ENCODE measurements around the gene TLCD4.
"Not testable (repeated sequence)": the region's sequence is repeated elsewhere in the genome, so short reads cannot be mapped to it uniquely, and the experiment has no call there.

The TLCD4 gene

GRCh38 chr1:95080446-95080845 is 36.7 kb upstream of the TLCD4 start:
- H3K4me3 ChIP-seq (ENCODE audit: low read length in 2 of 2): no peak overlapping the region
- H3K9me3 ChIP-seq (ENCODE audit: control insufficient read depth in 2 of 2, low read length in 2 of 2): no peaks in the 10 kb centered on the region
- H3K4me1 ChIP-seq (ENCODE audit: control insufficient read depth in 2 of 2, insufficient read depth in 2 of 2, low read length in 2 of 2): peaks cover 9 to 11% of the 10 kb centered on the region in 2 donors
- no peaks in the 10 kb centered on the region for H3K36me3 ChIP-seq (ENCODE audit: control insufficient read depth in 2 of 2, insufficient read depth in 2 of 2, low read length in 2 of 2)
- no peaks in the 10 kb centered on the region for H3K27me3 ChIP-seq (ENCODE audit: control insufficient read depth in 2 of 2, insufficient read depth in 2 of 2, low read length in 2 of 2)
- H3K27ac ChIP-seq (ENCODE audit: low read depth in 2 of 2, low read length in 2 of 2): no peak overlapping the region
- no peak overlapping the region for H3K9ac ChIP-seq (ENCODE audit: low read depth in 1 of 2, low read length in 2 of 2)

GRCh38 chr1:95080879-95081278 is 36.3 kb upstream of the TLCD4 start:
- H3K36me3 ChIP-seq (ENCODE audit: control insufficient read depth in 2 of 2, insufficient read depth in 2 of 2, low read length in 2 of 2): no peaks in the 10 kb centered on the region
- peaks cover 5 to 8% of the 10 kb centered on the region in 2 donors for H3K4me1 ChIP-seq (ENCODE audit: control insufficient read depth in 2 of 2, insufficient read depth in 2 of 2, low read length in 2 of 2)
- no peak overlapping the region for H3K4me3 ChIP-seq (ENCODE audit: low read length in 2 of 2)
- no peak overlapping the region for H3K27ac ChIP-seq (ENCODE audit: low read depth in 2 of 2, low read length in 2 of 2)
- H3K9ac ChIP-seq (ENCODE audit: low read depth in 1 of 2, low read length in 2 of 2): no peak overlapping the region
- H3K9me3 ChIP-seq (ENCODE audit: control insufficient read depth in 2 of 2, low read length in 2 of 2): no peaks in the 10 kb centered on the region
- H3K27me3 ChIP-seq (ENCODE audit: control insufficient read depth in 2 of 2, insufficient read depth in 2 of 2, low read length in 2 of 2): no peaks in the 10 kb centered on the region

- no peaks in the 10 kb centered on the region for H3K9me3 ChIP-seq (ENCODE audit: control insufficient read depth in 2 of 2, low read length in 2 of 2)
- peaks cover 3 to 6% of the 10 kb centered on the region in 2 donors for H3K4me1 ChIP-seq (ENCODE audit: control insufficient read depth in 2 of 2, insufficient read depth in 2 of 2, low read length in 2 of 2)
- no peaks in the 10 kb centered on the region for H3K27me3 ChIP-seq (ENCODE audit: control insufficient read depth in 2 of 2, insufficient read depth in 2 of 2, low read length in 2 of 2)
- peak overlapping the region; percentile 53 to 67 for H3K27ac ChIP-seq (ENCODE audit: low read depth in 2 of 2, low read length in 2 of 2)
- H3K4me3 ChIP-seq (ENCODE audit: low read length in 2 of 2): no peak overlapping the region
- no peaks in the 10 kb centered on the region for H3K36me3 ChIP-seq (ENCODE audit: control insufficient read depth in 2 of 2, insufficient read depth in 2 of 2, low read length in 2 of 2)
- no peak overlapping the region for H3K9ac ChIP-seq (ENCODE audit: low read depth in 1 of 2, low read length in 2 of 2)
Measured at GRCh38 chr1:95084317-95085176, 32.6 kb upstream of the TLCD4 start.

GRCh38 chr1:95085376-95085775 is 31.8 kb upstream of the TLCD4 start:
- H3K4me3 ChIP-seq (ENCODE audit: low read length in 2 of 2): no peak overlapping the region
- H3K4me1 ChIP-seq (ENCODE audit: control insufficient read depth in 2 of 2, insufficient read depth in 2 of 2, low read length in 2 of 2): peaks cover 3 to 6% of the 10 kb centered on the region in 2 donors
- H3K27ac ChIP-seq (ENCODE audit: low read depth in 2 of 2, low read length in 2 of 2): peak overlapping the region; percentile 7 to 53
- H3K9ac ChIP-seq (ENCODE audit: low read depth in 1 of 2, low read length in 2 of 2): no peak overlapping the region
- H3K36me3 ChIP-seq (ENCODE audit: control insufficient read depth in 2 of 2, insufficient read depth in 2 of 2, low read length in 2 of 2): no peaks in the 10 kb centered on the region
- H3K27me3 ChIP-seq (ENCODE audit: control insufficient read depth in 2 of 2, insufficient read depth in 2 of 2, low read length in 2 of 2): no peaks in the 10 kb centered on the region
- H3K9me3 ChIP-seq (ENCODE audit: control insufficient read depth in 2 of 2, low read length in 2 of 2): no peaks in the 10 kb centered on the region

- H3K4me1 ChIP-seq (ENCODE audit: control insufficient read depth in 2 of 2, insufficient read depth in 2 of 2, low read length in 2 of 2): peaks cover 3 to 6% of the 10 kb centered on the region in 2 donors
- no peaks in the 10 kb centered on the region for H3K36me3 ChIP-seq (ENCODE audit: control insufficient read depth in 2 of 2, insufficient read depth in 2 of 2, low read length in 2 of 2)
- no peak overlapping the region for H3K4me3 ChIP-seq (ENCODE audit: low read length in 2 of 2)
- no peak overlapping the region for H3K27ac ChIP-seq (ENCODE audit: low read depth in 2 of 2, low read length in 2 of 2)
- H3K9me3 ChIP-seq (ENCODE audit: control insufficient read depth in 2 of 2, low read length in 2 of 2): no peaks in the 10 kb centered on the region
- H3K27me3 ChIP-seq (ENCODE audit: control insufficient read depth in 2 of 2, insufficient read depth in 2 of 2, low read length in 2 of 2): no peaks in the 10 kb centered on the region
- no peak overlapping the region for H3K9ac ChIP-seq (ENCODE audit: low read depth in 1 of 2, low read length in 2 of 2)
Measured at GRCh38 chr1:95086949-95087533, 30.1 kb upstream of the TLCD4 start.

GRCh38 chr1:95088303-95088702 is 28.9 kb upstream of the TLCD4 start:
- Histone ChIP-seq H3K27ac (ENCODE audit: low read depth in 2 of 2, low read length in 2 of 2) (no peak overlapping the region), H3K27me3 (ENCODE audit: control insufficient read depth in 2 of 2, insufficient read depth in 2 of 2, low read length in 2 of 2) (no peaks in the 10 kb centered on the region), H3K36me3 (ENCODE audit: control insufficient read depth in 2 of 2, insufficient read depth in 2 of 2, low read length in 2 of 2) (no peaks in the 10 kb centered on the region), H3K9me3 (ENCODE audit: control insufficient read depth in 2 of 2, low read length in 2 of 2) (no peaks in the 10 kb centered on the region), H3K4me3 (ENCODE audit: low read length in 2 of 2) (no peak overlapping the region), H3K4me1 (ENCODE audit: control insufficient read depth in 2 of 2, insufficient read depth in 2 of 2, low read length in 2 of 2) (peaks cover 3 to 6% of the 10 kb centered on the region in 2 donors), H3K9ac (ENCODE audit: low read depth in 1 of 2, low read length in 2 of 2) (no peak overlapping the region)

GRCh38 chr1:95089650-95090287 is 27.4 kb upstream of the TLCD4 start:
- Histone ChIP-seq H3K4me3 (ENCODE audit: low read length in 2 of 2) (no peak overlapping the region), H3K36me3 (ENCODE audit: control insufficient read depth in 2 of 2, insufficient read depth in 2 of 2, low read length in 2 of 2) (no peaks in the 10 kb centered on the region), H3K27me3 (ENCODE audit: control insufficient read depth in 2 of 2, insufficient read depth in 2 of 2, low read length in 2 of 2) (no peaks in the 10 kb centered on the region), H3K9ac (ENCODE audit: low read depth in 1 of 2, low read length in 2 of 2) (no peak overlapping the region), H3K27ac (ENCODE audit: low read depth in 2 of 2, low read length in 2 of 2) (no peak overlapping the region), H3K9me3 (ENCODE audit: control insufficient read depth in 2 of 2, low read length in 2 of 2) (no peaks in the 10 kb centered on the region), H3K4me1 (ENCODE audit: control insufficient read depth in 2 of 2, insufficient read depth in 2 of 2, low read length in 2 of 2) (peaks cover 0 to 2% of the 10 kb centered on the region in 2 donors)

- H3K36me3 ChIP-seq (ENCODE audit: control insufficient read depth in 2 of 2, insufficient read depth in 2 of 2, low read length in 2 of 2); H3K27me3 ChIP-seq (ENCODE audit: control insufficient read depth in 2 of 2, insufficient read depth in 2 of 2, low read length in 2 of 2); H3K9me3 ChIP-seq (ENCODE audit: control insufficient read depth in 2 of 2, low read length in 2 of 2); H3K27ac ChIP-seq (ENCODE audit: low read depth in 2 of 2, low read length in 2 of 2); H3K4me1 ChIP-seq (ENCODE audit: control insufficient read depth in 2 of 2, insufficient read depth in 2 of 2, low read length in 2 of 2); H3K4me3 ChIP-seq (ENCODE audit: low read length in 2 of 2); H3K9ac ChIP-seq (ENCODE audit: low read depth in 1 of 2, low read length in 2 of 2): not testable (repeated sequence)
Measured at GRCh38 chr1:95091290-95091689, 25.9 kb upstream of the TLCD4 start.

- not testable (repeated sequence) for H3K4me3 ChIP-seq (ENCODE audit: low read length in 2 of 2); H3K9me3 ChIP-seq (ENCODE audit: control insufficient read depth in 2 of 2, low read length in 2 of 2); H3K9ac ChIP-seq (ENCODE audit: low read depth in 1 of 2, low read length in 2 of 2); H3K27ac ChIP-seq (ENCODE audit: low read depth in 2 of 2, low read length in 2 of 2); H3K36me3 ChIP-seq (ENCODE audit: control insufficient read depth in 2 of 2, insufficient read depth in 2 of 2, low read length in 2 of 2); H3K27me3 ChIP-seq (ENCODE audit: control insufficient read depth in 2 of 2, insufficient read depth in 2 of 2, low read length in 2 of 2)
- peaks cover 0 to 11% of the 10 kb centered on the region in 2 donors for H3K4me1 ChIP-seq (ENCODE audit: control insufficient read depth in 2 of 2, insufficient read depth in 2 of 2, low read length in 2 of 2)
Measured at GRCh38 chr1:95092891-95093290, 24.3 kb upstream of the TLCD4 start.

GRCh38 chr1:95093296-95093695 is 23.9 kb upstream of the TLCD4 start:
- no peaks in the 10 kb centered on the region for H3K9me3 ChIP-seq (ENCODE audit: control insufficient read depth in 2 of 2, low read length in 2 of 2)
- H3K27me3 ChIP-seq (ENCODE audit: control insufficient read depth in 2 of 2, insufficient read depth in 2 of 2, low read length in 2 of 2): no peaks in the 10 kb centered on the region
- no peak overlapping the region for H3K9ac ChIP-seq (ENCODE audit: low read depth in 1 of 2, low read length in 2 of 2)
- no peak overlapping the region for H3K4me3 ChIP-seq (ENCODE audit: low read length in 2 of 2)
- H3K36me3 ChIP-seq (ENCODE audit: control insufficient read depth in 2 of 2, insufficient read depth in 2 of 2, low read length in 2 of 2): no peaks in the 10 kb centered on the region
- H3K4me1 ChIP-seq (ENCODE audit: control insufficient read depth in 2 of 2, insufficient read depth in 2 of 2, low read length in 2 of 2): peaks cover 0 to 13% of the 10 kb centered on the region in 2 donors
- no peak overlapping the region for H3K27ac ChIP-seq (ENCODE audit: low read depth in 2 of 2, low read length in 2 of 2)

All from mucosa of rectum (tissue), 2 donors.